Progenitor cell of endocrine pancreas (in vitro differentiated cells): ENCODE results near the gene TP63. TPM values are rescaled to one million over a fixed set of nuclear protein-coding genes. Genes with fewer than 3 reads are reported as not detected.

Experiments used
- DNase-seq: peaks from one replicate; pipeline ENCODE4 v3.0.0; 2021; ENCODE audit warnings: low spot score; ENCODE audit not compliant: unreplicated experiment
- H3K27ac Mint-ChIP-seq: 2 replicates; pipeline ENCODE4 v1.8.0; 2021; ENCODE audit warnings: mild to moderate bottlenecking, moderate library complexity, mixed read lengths
- H3K27me3 Mint-ChIP-seq: 2 replicates; pipeline ENCODE4 v1.8.0; 2021; ENCODE audit warnings: mixed read lengths
- H3K36me3 Mint-ChIP-seq: 2 replicates; pipeline ENCODE4 v1.8.0; 2022; ENCODE audit warnings: mixed read lengths; ENCODE audit not compliant: insufficient read depth
- H3K4me1 Mint-ChIP-seq: 2 replicates; pipeline ENCODE4 v1.8.0; 2021; ENCODE audit warnings: low read depth, mixed read lengths
- H3K4me3 Mint-ChIP-seq: 2 replicates; pipeline ENCODE4 v1.8.0; 2021; ENCODE audit warnings: low read depth, mild to moderate bottlenecking, moderate library complexity, mixed read lengths
- H3K9me3 Mint-ChIP-seq: 2 replicates; pipeline ENCODE4 v1.8.0; 2021; ENCODE audit warnings: low read depth, mixed read lengths
- CTCF ChIP-seq: fragments of 200-600 bp; sonication (generic); IDR thresholded peaks from one replicate; pipeline ENCODE4 v1.5.0; 2021; ENCODE audit warnings: antibody characterized with exemption, mild to moderate bottlenecking; ENCODE audit not compliant: unreplicated experiment
- total RNA-seq: library from RNA; stranded (reverse); gene quantifications from 2 replicates; pipeline ENCODE4 v1.2.1, GENCODE V29; 2021

TP63 gene
- total RNA-seq, 1 donor from 2014 or later: 0.72 TPM

DNA sequence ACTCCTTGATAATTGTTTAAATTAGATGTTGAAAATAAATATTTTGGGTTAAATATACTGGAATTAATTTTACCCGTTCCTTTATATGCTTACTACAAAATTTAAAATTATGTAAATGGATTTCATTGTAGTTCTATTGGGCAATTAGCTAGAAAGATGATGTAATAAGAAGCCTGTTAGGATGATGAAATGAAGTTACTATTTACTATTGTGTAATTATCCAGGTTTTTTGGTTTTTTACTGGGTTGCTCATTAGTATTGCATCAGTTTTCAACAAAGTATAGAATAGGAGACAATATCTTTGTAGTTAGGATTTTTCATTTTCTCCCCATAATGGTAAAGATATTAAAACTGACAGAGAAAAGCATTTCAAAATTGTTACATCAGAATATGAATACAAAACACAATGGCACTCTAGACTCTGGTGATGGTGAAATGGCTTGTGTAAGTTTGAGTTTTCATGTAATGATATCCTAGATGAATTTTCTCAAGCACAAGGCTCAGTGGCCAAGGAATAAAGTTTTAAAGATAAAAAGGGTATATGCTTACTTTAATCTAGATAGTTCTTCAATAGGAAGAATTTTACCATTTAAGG is 267.5 kb downstream of the TP63 start:
- no peak for DNase-seq
- Mint-ChIP-seq H3K36me3 (no peaks in the 10 kb centered on the region), H3K4me1 (peaks cover 3% of the 10 kb centered on the region), H3K27me3 (peaks cover 80% of the 10 kb centered on the region), H3K4me3 (no peak overlapping the region), H3K27ac (no peak overlapping the region), H3K9me3 (no peaks in the 10 kb centered on the region)
- no peak for TF ChIP-seq CTCF

- H3K27me3 Mint-ChIP-seq: peaks cover 78% of the 10 kb centered on the region
- peaks cover 4% of the 10 kb centered on the region for H3K4me1 Mint-ChIP-seq
- DNase-seq: no peak
- H3K4me3 Mint-ChIP-seq: no peak overlapping the region
- no peak for TF ChIP-seq CTCF
- H3K9me3 Mint-ChIP-seq: no peaks in the 10 kb centered on the region
- H3K27ac Mint-ChIP-seq: no peak overlapping the region
- no peaks in the 10 kb centered on the region for H3K36me3 Mint-ChIP-seq
Measured at GRCh38 chr3:189899186-189899585, 268.0 kb downstream of the TP63 start.

- Mint-ChIP-seq H3K27me3 (peaks cover 75% of the 10 kb centered on the region), H3K9me3 (no peaks in the 10 kb centered on the region), H3K36me3 (no peaks in the 10 kb centered on the region), H3K27ac (no peak overlapping the region), H3K4me1 (peaks cover 5% of the 10 kb centered on the region), H3K4me3 (no peak overlapping the region)
- no peak for TF ChIP-seq CTCF
- DNase-seq: no peak
Measured at GRCh38 chr3:189900578-189900977, 269.4 kb downstream of the TP63 start.

- no peak for TF ChIP-seq CTCF
- no peak for DNase-seq
- no peak overlapping the region for H3K4me3 Mint-ChIP-seq
- no peaks in the 10 kb centered on the region for H3K36me3 Mint-ChIP-seq
- H3K27me3 Mint-ChIP-seq: peaks cover 70% of the 10 kb centered on the region
- H3K9me3 Mint-ChIP-seq: no peaks in the 10 kb centered on the region
- peaks cover 5% of the 10 kb centered on the region for H3K4me1 Mint-ChIP-seq
- no peak overlapping the region for H3K27ac Mint-ChIP-seq
Measured at GRCh38 chr3:189901481-189901880, 270.3 kb downstream of the TP63 start.

DNA sequence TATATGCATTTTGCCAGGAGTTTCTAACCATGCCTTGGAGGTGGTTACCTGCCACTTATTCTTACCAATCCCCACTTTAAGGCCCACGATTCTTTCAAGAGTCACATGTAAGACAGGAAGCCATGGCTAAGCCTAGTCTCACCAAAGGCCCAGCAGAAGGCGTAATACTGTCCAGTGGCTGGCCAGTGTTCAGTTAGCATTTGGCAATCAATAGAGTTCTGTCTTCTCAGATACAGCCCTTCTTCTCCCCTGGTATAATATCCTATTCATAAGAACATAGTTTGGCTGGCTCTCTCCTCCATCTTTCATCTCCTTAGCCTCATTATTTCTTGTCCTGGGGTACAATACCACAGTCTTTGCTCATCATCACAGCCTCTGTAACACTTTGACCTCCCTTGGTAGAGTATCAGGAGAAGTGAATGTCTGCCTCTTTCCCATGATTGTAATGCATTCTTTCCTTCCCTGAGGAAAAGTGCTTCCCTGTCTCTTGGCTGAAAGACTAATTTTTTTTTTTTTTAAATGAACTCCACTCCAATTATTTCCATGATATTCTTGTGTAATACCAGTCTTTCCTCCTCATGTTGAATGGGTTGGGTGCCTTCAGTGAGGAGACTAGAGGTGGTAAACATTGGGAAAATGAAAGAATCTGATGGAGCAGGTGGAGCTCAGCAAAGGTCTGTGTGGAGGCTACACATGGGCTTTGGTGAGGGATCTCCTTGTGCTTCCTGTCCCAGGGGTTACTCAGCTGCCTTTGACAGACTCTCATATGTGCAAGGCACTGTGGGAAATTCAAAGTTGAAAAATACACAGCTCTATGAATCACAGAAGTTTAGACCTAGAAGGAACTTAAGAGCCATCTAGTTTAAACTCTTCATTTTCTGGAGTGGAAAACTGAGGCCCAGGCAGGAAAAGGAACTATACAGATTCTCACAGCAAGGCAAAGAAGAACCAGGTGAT is 271.3 kb downstream of the TP63 start:
- Mint-ChIP-seq H3K9me3 (no peaks in the 10 kb centered on the region), H3K27ac (no peak overlapping the region), H3K27me3 (peaks cover 72% of the 10 kb centered on the region), H3K4me1 (peaks cover 2% of the 10 kb centered on the region), H3K4me3 (no peak overlapping the region), H3K36me3 (no peaks in the 10 kb centered on the region)
- TF ChIP-seq CTCF: no peak
- no peak for DNase-seq
